Type B pancreatic cell (in vitro differentiated cells): ENCODE measurements around the gene FAM174C. TPM values are rescaled to one million over a fixed set of nuclear protein-coding genes. Genes with fewer than 3 reads are reported as not detected.
"Not testable (repeated sequence)": the region's sequence is repeated elsewhere in the genome, so short reads cannot be mapped to it uniquely, and the experiment has no call there.

Experiments
- DNase-seq: peaks from one replicate; pipeline ENCODE4 v3.0.0; 2021; ENCODE audit warnings: mixed read lengths; ENCODE audit not compliant: unreplicated experiment; ENCODE audit errors: extremely low spot score
- H3K27ac Mint-ChIP-seq: 2 replicates; pipeline ENCODE4 v1.8.0; 2021; ENCODE audit warnings: mild to moderate bottlenecking, mixed read lengths
- H3K27me3 Mint-ChIP-seq: 2 replicates; pipeline ENCODE4 v1.8.0; 2021; ENCODE audit warnings: mixed read lengths
- H3K36me3 Mint-ChIP-seq: 2 replicates; pipeline ENCODE4 v1.8.0; 2021; ENCODE audit warnings: mixed read lengths
- H3K4me1 Mint-ChIP-seq: one replicate; pipeline ENCODE4 v1.8.0; 2021; ENCODE audit warnings: mixed read lengths; ENCODE audit not compliant: unreplicated experiment
- H3K4me3 Mint-ChIP-seq: 2 replicates; pipeline ENCODE4 v1.8.0; 2021; ENCODE audit warnings: mild to moderate bottlenecking, mixed read lengths
- H3K9me3 Mint-ChIP-seq: 2 replicates; pipeline ENCODE4 v1.8.0; 2021; ENCODE audit warnings: mixed read lengths
- CTCF ChIP-seq: fragments of 200-600 bp; sonication (generic); conservative IDR thresholded peaks from 2 replicates; pipeline ENCODE4 v1.5.0; 2021; ENCODE audit warnings: antibody characterized with exemption, mild to moderate bottlenecking
- total RNA-seq: library from RNA; stranded (reverse); gene quantifications from 2 replicates; pipeline ENCODE4 v1.2.1, GENCODE V29; 2021; ENCODE audit warnings: low replicate concordance

The FAM174C gene
- total RNA-seq, 1 donor from 2014 or later = 30.6 TPM

DNA sequence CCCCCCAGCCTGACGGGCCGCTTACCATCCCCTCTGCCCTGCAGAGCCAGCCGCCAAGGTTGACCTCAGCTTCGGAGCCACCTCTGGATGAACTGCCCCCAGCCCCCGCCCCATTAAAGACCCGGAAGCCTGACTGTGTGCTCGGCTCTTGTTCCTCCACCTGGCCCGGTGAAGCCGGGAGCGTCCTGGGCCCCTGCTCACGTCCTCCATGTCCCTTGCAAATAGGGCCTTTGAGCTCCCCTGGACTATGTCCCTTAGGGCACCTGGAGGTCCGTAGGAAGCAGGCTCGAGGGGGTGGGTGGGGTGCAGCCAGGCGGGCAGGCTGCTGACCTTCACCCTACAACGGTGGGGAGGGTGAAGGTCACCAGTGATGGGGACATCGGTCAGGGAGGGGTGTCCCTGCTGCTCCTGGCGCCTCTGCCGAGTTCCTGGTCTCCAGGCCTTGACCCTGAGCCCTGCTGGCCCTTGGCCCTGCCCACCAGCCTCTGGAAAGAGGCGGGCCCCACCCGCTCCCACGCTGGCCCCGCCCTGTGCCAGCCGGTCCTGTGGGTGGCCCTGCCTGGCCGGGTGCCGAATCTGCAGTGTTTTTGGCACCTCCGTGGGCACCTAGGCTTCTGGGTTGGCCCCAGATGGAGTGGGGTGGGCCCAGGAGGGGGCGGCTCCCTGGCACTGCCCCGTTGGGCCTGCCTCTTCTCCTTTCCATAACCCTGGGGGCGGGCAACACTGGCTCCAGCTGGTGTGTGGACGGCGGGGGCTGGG, 30.5 kb upstream of the FAM174C start:
- no peaks in the 10 kb centered on the region for H3K36me3 Mint-ChIP-seq
- H3K4me3 Mint-ChIP-seq = peak overlapping the region; percentile 79
- DNase-seq = no peak
- H3K9me3 Mint-ChIP-seq = no peaks in the 10 kb centered on the region
- no peak for TF ChIP-seq CTCF
- peaks cover 5% of the 10 kb centered on the region for H3K4me1 Mint-ChIP-seq
- H3K27me3 Mint-ChIP-seq = no peaks in the 10 kb centered on the region
- peak overlapping the region; percentile 87 for H3K27ac Mint-ChIP-seq

- DNase-seq = no peak
- Mint-ChIP-seq H3K4me3 (no peak overlapping the region), H3K36me3 (no peaks in the 10 kb centered on the region), H3K27me3 (no peaks in the 10 kb centered on the region), H3K27ac (no peak overlapping the region), H3K9me3 (no peaks in the 10 kb centered on the region), H3K4me1 (peaks cover 5% of the 10 kb centered on the region)
- no peak for TF ChIP-seq CTCF
Measured at GRCh38 chr19:1245494-1246264, 29.7 kb upstream of the FAM174C start.

GRCh38 chr19:1246265-1247087, 28.9 kb upstream of the FAM174C start:
- H3K27ac Mint-ChIP-seq = peak overlapping the region; percentile 50
- H3K4me1 Mint-ChIP-seq, DNase-seq, H3K27me3 Mint-ChIP-seq, H3K36me3 Mint-ChIP-seq, H3K9me3 Mint-ChIP-seq: not testable (repeated sequence)
- H3K4me3 Mint-ChIP-seq = peak overlapping the region; percentile 63

GRCh38 chr19:1247748-1248138, 27.6 kb upstream of the FAM174C start:
- Mint-ChIP-seq H3K27me3 (no peaks in the 10 kb centered on the region), H3K9me3 (no peaks in the 10 kb centered on the region), H3K4me1 (no peaks in the 10 kb centered on the region), H3K27ac (no peak overlapping the region), H3K36me3 (peaks cover 4% of the 10 kb centered on the region), H3K4me3 (peak overlapping the region; percentile 31)
- no peak for DNase-seq
- no peak for TF ChIP-seq CTCF

DNA sequence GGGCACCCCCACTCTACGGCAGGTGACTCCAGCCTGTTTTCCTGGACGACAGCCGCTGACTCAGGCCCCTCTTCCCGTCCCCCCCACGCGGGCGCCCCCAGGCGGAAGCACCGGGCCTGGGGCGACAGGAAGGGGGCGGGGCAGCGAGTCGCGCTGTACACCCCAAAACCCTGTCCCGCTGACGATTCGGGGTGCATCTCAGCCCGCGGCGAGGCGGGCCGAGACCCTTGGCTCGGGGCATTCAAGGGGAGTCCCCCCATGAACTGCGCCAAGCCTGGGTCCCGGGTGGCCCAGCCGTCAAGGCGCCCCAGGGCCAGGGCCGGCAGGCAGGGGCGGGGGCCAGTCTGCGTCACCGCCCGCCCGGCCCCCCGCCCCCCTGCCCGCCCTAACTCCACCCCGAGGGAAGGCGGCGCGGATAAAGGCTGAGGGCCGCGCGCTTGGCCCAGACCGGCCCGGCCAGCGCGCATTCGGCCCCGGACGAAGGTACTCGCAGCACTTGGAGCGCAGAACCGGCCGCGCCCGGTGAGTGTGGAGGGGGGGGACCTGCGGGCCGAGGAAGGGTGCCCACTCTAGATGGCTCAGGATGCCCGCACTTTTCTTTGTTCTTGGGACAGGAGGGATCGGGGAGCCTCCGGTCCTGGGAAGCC, 27.1 kb upstream of the FAM174C start, which contains the start of gene MIDN:
Gene MIDN, plus strand, starts transcription at position 445 of the 647 bp plus-strand sequence. CDS start 1,714 bp downstream, outside the sequence.
- Mint-ChIP-seq H3K9me3 (no peaks in the 10 kb centered on the region), H3K36me3 (peaks cover 4% of the 10 kb centered on the region), H3K4me1 (no peaks in the 10 kb centered on the region), H3K27me3 (no peaks in the 10 kb centered on the region), H3K27ac (peak within 1 kb of the TSS; percentile 66), H3K4me3 (peak within 1 kb of the TSS; percentile 84)
- no peak for TF ChIP-seq CTCF
- no peak for DNase-seq
